NCI-H446 treated with DMSO at 0.1 percent for 48 hours (cell line): ENCODE results near the gene ZNF512.
A peak's percentile ranks its signal among the peaks of the same experiment; 100 is the strongest.

Experiments
- DNase-seq: peaks from one replicate; lab custom pipeline; 2025; lab: John Stamatoyannopoulos, UW

ZNF512 gene

DNA sequence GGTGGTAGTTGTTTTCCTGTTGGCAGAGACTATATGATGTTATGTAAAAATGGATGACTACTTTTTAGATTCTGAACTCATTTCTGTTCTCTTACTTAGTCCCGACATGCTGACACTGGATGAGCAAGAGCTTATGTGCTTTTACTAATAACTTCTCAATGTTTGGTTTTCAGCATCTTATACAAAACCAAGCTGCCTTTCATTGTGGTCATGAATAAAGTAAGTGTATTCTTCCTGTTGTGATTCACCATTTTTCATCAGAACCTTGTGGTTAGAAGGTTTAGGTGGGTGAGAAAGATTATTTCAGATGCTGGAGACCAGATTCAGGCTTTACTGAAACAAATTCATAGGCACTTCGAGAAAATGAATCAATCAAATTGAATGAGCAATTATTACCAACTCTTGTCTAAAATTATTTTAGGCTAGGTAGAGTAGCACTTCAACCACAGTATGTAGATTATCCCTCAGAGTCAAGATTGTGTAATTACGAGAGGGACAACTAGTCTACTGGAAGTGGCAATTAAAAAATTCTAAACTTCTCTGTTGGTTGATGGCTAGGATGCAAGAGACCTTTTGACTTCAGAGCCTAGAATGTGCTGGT is 55.3 kb downstream of the ZNF512 start:
- DNase-seq = no peak

DNA sequence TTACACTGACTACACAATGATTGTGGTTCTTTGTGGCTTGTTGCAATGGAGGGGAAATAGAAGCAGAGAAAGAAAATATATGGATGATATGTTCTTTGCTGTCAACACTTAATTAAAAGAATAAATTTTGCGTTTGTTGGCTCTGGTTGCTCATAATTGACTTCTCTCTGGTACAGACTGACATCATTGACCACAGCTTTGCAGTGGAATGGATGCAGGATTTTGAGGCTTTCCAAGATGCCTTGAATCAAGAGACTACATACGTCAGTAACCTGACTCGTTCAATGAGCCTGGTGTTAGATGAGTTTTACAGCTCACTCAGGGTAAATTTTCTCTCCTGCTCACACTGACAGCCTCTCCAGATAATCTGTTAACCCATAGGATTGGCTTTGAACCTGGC is 55.9 kb downstream of the ZNF512 start:
- no peak for DNase-seq

DNA sequence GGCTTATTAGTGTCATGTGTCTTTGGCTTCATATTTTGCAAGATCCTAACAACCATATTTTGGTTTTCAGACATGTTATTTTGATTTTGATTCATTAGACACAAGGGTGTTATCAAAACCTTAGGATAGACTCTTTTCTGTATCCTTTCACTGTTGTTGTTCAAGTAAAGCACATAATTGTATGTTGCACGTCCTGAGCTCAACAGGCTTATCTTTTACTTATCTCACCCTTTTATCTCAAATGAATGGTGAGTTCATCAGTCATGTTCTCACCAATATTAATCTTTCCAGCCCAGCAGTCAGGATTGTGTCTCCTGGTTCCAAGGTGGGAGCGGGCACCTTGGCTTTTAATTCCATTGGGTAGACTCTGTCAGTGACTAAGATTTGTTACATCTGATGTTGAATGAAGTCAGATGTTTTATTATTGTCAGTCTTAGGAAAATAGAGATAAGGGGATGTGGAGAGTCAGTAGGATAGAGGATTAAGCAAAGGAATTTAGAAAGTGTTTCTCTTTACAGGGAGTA is 57.9 kb downstream of the ZNF512 start:
- DNase-seq = no peak

DNA sequence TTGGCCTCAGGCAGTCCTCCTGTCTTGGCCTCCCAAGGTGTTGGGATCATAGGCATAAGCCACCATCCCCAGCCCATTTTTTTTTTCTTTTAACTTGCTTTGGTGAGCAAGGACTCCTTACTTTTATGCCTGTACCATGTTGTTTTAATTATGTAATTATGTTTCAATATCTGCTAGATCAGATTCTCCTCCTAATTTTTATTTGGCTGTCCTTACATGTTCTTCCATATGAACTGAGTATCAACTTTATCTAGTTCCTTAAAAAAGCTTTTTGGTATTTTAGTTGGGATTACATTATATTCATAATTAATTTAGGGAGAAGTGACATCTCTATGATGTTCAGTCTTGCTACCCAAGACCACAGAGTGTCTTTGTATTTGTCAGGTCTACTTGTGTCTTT is 62.4 kb downstream of the ZNF512 start:
- no peak for DNase-seq

DNA sequence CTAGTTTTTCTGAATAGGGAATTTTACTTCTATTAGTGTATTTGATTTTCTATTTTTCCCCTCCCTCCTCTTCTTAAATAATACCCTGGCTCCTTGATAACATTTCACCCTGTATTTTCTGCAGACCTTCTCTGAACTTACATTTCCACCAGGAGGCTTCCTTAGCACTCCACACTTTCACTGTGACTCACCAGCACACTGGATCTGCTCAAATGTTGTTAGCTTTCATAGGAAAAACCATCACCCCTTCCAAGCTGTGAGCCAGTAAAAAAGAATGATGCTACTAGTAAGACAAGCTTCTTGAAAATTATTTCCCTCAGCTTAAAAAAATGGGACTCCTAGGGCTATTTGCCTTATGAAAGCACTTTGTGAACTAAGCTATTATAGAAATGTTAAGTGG is 64.4 kb downstream of the ZNF512 start:
- DNase-seq = no peak

DNA sequence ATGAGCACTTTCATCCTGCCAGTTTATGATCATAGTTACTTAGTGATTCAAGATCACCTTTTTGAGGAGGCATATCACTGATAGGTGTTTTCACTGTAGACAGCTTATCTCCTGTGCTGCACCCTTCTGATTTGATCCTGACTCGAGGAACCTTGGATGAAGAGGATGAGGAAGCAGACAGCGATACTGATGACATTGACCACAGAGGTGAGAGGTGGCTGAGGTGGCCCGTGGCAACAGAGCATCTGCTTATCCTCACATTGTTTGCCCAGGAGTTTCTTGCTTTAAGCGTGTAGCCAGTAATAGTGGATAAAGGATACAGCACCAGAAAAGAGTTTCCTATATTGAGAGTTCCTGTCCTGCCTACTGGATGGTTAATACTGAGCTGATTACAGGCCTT is 64.9 kb downstream of the ZNF512 start:
- DNase-seq = no peak

DNA sequence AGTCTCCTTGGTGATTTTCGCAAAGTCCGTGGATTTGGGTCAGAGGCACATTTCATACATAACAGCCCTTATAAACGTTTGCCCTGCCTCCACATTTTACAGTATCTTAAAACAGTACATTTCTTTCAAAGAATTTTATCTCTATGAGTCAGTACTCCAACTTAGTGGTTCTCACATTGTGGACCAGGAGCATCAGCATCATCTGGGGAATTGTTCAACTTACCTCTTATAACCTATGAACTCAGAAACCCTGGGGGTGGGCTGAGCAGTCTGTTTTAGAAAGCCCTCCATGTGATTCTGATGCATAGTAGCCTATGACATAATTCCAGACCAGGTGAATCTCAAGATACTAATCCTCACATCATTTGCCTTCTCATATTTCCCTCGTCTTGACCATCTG is 68.2 kb downstream of the ZNF512 start:
- DNase-seq = no peak

DNA sequence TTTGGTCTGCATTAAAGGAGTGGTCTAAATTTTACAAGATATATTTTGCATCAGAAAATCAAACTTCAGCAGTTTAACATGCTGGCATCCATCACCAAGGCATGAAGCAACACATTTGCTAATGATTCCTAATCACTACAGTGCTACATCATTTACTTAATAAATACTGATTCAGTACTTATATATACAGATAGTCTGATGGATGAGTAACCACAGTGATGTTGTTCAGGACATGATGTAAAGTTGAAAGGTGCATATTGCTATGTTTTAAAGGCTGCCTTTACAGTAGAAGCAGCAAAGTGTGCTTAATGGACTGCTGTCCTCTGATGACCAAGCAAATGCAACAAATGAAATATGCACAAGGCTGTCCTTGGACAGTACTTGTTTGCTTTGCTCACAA is 69.5 kb downstream of the ZNF512 start:
- DNase-seq = no peak

DNA sequence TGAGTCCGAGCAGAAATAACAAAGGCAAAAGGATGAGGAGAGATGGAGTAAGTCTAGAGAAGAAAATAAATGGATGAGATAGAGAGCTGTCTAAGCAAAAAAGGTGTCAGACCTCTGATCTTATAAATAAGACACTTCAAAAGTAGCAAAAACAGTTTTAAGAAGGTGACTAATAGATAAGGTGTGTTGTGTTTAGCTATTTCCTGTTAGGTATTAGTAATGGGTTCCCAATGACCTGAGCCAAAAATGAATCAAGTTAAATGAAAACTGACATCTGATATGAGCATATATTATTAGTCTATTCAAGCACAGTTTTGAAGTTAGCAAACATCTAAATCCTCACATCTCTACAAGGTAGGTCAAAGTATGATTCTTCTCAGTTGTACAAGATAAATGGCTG is 69.9 kb downstream of the ZNF512 start:
- DNase-seq = no peak

DNA sequence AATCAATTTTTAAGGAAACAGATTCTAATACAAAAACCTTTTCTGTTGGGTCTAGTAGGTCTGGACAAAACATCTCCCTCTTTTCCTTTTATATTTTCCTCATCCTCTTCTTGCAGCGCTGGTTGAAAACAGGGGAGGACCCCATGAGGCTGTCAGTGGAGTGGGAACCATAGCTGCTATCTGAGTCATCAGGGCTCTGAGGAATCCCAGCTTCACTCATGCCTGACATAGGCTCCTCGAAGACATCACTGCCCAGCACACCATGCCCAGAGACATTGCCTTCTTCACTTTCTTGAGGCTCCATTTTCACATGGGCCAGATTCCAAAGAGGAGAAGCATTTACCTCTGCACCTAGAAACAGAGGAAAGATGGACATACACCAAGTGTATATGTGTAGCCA is 70.6 kb downstream of the ZNF512 start:
- DNase-seq = no peak

DNA sequence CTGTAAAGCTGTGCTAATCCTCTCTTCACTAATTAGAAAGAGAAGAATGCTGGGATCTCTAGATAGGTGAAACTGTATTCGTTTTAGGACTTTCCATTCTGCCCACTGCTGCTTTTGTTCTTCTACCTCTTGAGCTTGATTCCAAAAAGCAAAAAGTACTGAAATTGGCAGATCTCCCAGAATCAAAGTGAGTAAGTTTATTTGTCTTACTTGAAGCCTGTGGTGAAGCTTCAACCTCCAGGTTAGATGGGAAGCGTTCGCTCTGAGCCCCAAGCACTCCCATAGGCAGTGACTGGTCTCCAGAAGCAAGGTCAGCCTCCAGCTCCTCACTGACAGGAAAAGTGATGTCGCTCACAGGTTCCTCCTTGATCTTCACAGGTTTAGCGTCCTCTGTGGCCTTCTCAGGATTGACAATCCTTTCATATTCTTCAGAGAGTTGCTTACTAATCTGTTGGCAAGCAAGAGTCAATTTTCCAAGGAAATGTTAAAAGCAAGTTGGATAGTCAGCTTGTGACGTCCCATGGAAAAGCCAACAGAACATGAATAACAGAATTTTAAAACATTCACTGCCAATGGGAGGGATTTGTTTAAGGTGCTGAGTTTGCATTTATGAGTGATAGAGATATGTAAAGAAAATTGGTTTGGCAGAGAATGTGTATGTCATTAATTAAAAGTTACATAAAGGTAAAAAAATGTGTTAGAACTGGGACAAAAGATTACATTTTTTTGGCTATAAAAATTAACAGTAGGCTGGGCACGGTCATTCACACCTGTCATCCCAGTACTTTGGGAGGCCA is 72.5 kb downstream of the ZNF512 start:
- DNase-seq = no peak

DNA sequence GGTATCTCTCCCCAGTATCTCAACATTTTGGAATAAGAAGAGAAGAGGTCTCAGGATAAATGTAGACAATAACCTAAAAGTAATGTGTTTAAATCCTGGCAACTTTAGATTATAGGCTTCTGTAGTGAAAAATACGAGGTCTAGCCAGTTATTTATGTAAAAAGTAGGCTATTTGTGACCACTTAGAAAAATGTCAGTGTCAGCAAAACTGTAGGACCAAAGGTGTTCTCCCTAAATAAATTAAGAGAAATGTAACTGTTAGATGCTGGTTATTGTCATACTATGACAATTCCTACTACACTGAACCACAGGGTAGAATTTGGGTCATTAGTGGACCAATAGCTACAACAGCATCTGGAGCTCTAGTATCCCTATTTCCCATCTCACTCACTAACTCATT is 78.5 kb downstream of the ZNF512 start:
- DNase-seq = no peak

DNA sequence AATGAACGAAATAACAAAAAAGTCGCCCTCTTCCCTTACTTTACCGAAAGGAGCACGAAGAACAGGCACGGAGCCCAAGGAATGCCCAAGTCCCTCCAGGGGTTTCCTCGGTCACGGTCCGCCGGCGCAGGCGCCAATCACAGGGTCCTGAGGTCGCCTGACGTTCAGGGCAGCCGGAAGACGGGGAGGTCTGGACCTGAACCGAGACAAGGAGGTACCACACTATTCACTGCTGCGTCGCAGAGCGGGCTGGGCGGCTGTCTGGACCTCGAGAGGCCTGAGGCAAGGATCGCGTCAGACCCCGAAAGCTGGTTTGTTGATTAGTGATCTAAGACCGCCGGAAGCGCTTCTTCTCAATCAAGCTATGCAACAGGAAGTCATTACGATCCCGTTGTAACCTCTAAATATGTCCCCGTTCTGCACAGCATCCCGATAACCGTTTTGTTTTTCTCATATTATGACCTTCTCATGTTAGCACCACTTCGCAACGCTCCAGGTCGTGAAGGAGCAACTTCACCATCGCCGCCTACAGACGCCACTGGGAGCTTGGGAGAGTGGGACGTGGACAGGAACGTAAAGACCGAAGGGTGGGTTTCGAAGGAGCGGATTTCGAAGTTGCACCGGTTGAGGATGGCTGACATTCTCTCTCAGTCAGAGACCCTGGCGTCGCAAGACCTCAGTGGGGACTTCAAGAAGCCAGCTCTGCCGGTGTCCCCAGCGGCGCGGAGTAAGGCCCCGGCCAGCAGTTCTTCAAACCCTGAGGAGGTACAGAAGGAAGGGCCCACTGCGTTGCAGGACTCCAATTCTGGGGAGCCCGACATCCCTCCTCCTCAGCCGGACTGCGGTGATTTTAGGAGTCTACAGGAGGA is 80.7 kb downstream of the ZNF512 start, which contains the start of the genes SLC4A1AP and SUPT7L:
SLC4A1AP (plus strand) TSS at position 605 of the 869 bp plus-strand sequence; CDS start at position 631, 26 bp downstream.
SUPT7L (minus strand) TSS at position 330 of the 869 bp plus-strand sequence. CDS start 1,422 bp downstream, outside the sequence.
- peak; percentile 77 for DNase-seq

DNA sequence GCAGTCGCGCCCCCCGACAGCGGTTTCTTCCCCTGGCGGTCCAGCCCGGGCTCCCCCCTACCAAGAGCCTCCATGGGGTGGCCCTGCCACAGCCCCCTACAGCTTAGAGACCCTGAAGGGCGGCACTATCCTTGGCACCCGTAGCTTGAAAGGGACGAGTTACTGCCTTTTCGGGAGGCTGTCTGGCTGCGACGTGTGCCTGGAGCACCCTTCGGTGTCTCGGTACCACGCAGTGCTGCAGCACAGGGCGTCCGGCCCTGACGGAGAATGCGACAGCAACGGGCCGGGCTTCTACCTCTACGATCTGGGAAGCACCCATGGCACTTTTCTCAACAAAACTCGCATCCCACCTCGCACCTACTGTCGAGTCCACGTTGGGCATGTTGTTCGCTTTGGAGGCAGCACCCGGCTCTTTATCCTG is 81.3 kb downstream of the ZNF512 start:
- no peak for DNase-seq

DNA sequence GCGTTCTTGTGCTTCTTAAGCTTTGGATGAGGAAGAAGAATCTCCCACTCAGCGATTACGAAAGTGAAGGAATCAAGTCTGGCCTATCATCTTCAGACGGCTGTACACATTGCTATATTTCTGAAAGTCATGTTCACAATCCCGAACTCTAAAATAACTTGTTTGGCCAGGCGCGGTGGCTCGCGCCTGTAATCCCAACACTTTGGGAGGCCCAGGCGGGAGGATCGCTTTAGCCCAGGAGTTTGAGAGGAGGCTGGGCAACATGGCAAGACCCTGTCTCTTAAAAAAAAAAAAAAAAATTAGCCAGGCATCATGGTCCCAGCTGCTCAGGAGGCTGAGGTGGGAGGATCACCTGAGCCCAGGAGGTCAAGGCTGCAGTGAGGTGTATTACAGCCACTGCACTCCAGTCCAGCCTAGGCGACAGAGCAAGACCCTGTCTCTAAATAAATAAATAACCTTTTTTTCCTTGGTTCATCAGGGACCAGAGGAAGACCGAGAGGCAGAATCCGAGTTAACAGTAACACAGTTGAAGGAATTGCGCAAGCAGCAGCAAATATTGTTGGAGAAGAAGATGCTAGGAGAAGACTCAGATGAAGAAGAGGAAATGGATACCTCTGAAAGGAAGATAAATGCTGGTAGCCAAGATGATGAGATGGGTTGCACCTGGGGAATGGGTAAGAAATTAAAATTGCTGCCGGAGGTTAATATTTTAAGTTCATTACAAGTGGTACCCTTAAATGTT is 82.0 kb downstream of the ZNF512 start:
- DNase-seq = no peak

DNA sequence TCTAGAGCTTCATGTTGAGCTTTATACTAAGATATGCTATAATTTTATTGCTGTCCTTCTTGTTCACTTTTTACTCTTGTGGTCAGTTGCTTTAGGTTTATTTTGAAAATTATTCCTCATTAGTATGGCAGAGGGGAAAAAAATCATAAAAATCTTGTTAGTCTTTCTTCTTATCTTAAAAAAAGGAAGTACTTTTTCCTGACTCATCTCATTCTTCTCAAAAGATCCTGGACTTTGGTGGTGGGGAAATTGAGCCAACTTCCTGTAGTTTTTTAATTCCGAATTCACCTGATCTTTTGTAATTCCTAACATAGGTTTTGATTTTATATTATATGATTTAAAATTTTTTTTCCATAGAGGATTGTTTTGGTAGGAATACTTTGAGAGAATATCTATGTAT is 84.6 kb downstream of the ZNF512 start:
- DNase-seq = no peak

DNA sequence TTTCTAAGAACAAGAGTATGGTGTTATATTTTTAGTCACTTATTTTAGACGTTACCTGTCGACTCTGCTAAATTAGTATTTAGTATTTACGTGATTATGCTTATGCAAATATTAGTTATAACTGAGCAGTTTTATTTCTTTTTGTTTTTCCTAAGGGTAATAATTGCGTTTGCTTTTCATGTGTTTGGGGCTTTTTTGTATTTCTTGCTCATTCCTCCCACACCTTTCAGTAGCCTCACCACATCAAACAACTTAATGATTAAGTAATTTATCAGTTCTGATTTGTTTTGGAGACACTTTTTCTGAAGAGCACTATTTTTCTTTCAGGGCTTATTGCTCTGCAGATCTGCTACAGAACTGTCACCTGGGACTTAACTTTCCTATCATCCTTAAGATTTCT is 88.4 kb downstream of the ZNF512 start:
- no peak for DNase-seq
